Measurements from ENCODE around the gene PRAMEF12.
"Not testable (repeated sequence)": the region's sequence is repeated elsewhere in the genome, so short reads cannot be mapped to it uniquely, and the experiment has no call there.

PRAMEF12 gene

GRCh38 chr1:12773438-12773837 is at the start of gene PRAMEF12:
Gene PRAMEF12 (plus strand): TSS chr1:12773738. CDS start chr1:12774868, 1,130 bp downstream.
- ATAC-seq (replicated peaks; ENCODE audit: extremely low read depth, poor library complexity, severe bottlenecking) (no peak), DNase-seq (ENCODE audit: low spot score in 2 of 2) (no peak)
- H3K4me3 Mint-ChIP-seq, result no peak within 1 kb of the TSS
- H3K27me3 Mint-ChIP-seq, result peaks cover 96% of the 10 kb centered on the region
- H3K9me3 Mint-ChIP-seq, result no peaks in the 10 kb centered on the region
- H3K36me3 Mint-ChIP-seq (ENCODE audit: insufficient read depth), result no peaks in the 10 kb centered on the region
- no peak within 1 kb of the TSS for H3K27ac Mint-ChIP-seq (ENCODE audit: low read depth)
- no peaks in the 10 kb centered on the region for H3K4me1 Mint-ChIP-seq

- Mint-ChIP-seq H3K9me3 (peaks cover 5% of the 10 kb centered on the region), H3K27ac (ENCODE audit: low read depth) (no peak overlapping the region), H3K4me3 (no peak overlapping the region), H3K27me3 (peaks cover 75% of the 10 kb centered on the region), H3K36me3 (ENCODE audit: insufficient read depth) (no peaks in the 10 kb centered on the region), H3K4me1 (no peaks in the 10 kb centered on the region)
- no peak for ATAC-seq (replicated peaks; ENCODE audit: extremely low read depth, poor library complexity, severe bottlenecking)
- DNase-seq (ENCODE audit: low spot score in 2 of 2), result no peak
These were observed 45.1 kb upstream of the PRAMEF12 start for GRCh38 chr1:12728391-12728790.

DNA sequence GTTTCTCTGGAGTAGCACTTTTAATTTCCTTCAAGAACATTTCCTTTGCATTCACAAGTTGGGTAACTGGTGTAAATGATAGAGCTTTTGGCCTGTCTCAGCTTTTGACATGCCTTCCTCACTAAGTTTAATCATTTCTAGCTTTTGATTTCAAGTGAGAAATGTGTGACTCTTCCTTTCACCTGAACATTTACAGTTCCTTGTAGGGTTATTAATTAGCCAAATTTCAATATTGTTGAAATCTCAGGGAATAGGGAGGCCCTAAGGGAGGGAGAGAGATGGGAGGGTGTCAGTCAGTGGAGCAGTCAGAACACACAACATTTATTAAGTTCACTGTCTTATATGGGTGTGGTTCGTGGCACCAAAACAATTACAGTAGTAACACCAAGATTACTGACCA is 43.4 kb upstream of the PRAMEF12 start:
- Mint-ChIP-seq H3K27me3 (peaks cover 90% of the 10 kb centered on the region), H3K9me3 (peaks cover 5% of the 10 kb centered on the region)
- DNase-seq (ENCODE audit: low spot score in 2 of 2), result no peak

GRCh38 chr1:12731084-12731483 is 42.5 kb upstream of the PRAMEF12 start:
- not testable (repeated sequence) for DNase-seq (ENCODE audit: low spot score in 2 of 2); H3K4me1 Mint-ChIP-seq; H3K27ac Mint-ChIP-seq (ENCODE audit: low read depth); H3K4me3 Mint-ChIP-seq; ATAC-seq (replicated peaks; ENCODE audit: extremely low read depth, poor library complexity, severe bottlenecking); H3K36me3 Mint-ChIP-seq (ENCODE audit: insufficient read depth)
- peaks cover 90% of the 10 kb centered on the region for H3K27me3 Mint-ChIP-seq
- H3K9me3 Mint-ChIP-seq, result peaks cover 10% of the 10 kb centered on the region

More for the DNA sequence above, 43.4 kb upstream of the PRAMEF12 start:
- no peak for ATAC-seq (replicated peaks; ENCODE audit: extremely low read depth, poor library complexity, severe bottlenecking)
- H3K27ac Mint-ChIP-seq (ENCODE audit: low read depth), result no peak overlapping the region
- H3K4me1 Mint-ChIP-seq, result no peaks in the 10 kb centered on the region
- no peak overlapping the region for H3K4me3 Mint-ChIP-seq
- H3K36me3 Mint-ChIP-seq (ENCODE audit: insufficient read depth), result no peaks in the 10 kb centered on the region

DNA sequence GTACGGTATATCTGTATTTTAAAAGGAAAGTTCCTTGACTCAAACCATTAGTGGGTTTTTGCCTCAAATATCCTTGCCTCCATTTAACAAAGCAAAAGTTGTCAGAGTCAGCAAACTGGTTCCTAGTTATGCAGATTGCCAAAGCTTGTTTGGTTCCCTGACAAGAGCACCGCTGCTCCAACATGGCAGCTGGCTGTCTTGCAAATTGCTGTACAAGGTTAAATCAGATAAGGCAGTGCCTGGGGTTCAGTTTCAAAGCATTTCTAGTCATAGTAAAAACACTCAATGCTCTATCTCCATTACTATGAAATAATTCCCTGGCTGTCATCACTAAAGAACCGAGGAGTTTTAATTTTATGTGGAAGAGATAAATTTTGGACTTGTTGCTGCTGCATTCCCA is 38.9 kb upstream of the PRAMEF12 start:
- Mint-ChIP-seq H3K4me3 (no peak overlapping the region), H3K4me1 (no peaks in the 10 kb centered on the region), H3K27me3 (peaks cover 92% of the 10 kb centered on the region), H3K36me3 (ENCODE audit: insufficient read depth) (no peaks in the 10 kb centered on the region), H3K27ac (ENCODE audit: low read depth) (no peak overlapping the region), H3K9me3 (peaks cover 18% of the 10 kb centered on the region)
- ATAC-seq (replicated peaks; ENCODE audit: extremely low read depth, poor library complexity, severe bottlenecking) (no peak), DNase-seq (ENCODE audit: low spot score in 2 of 2) (no peak)

DNA sequence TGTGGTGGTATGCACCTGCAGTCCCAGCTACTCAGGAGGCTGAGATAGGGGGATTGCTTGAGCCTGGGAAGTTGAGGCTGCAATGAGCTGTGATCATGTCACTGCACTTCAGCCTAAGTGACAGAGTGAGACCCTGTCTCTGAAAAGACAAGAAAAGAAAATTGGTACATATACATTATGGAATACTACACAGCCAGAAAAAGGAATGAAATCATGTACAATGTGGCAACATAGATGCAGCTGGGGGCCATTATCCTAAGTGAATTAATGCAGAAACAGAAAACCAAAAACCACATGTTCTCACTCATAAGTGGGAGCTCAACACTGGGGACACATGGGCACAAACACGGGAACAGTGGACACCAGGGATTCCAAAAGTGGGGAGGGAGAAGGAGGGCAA is 34.6 kb upstream of the PRAMEF12 start:
- Mint-ChIP-seq H3K4me3 (no peak overlapping the region), H3K4me1 (no peaks in the 10 kb centered on the region), H3K27ac (ENCODE audit: low read depth) (no peak overlapping the region), H3K36me3 (ENCODE audit: insufficient read depth) (no peaks in the 10 kb centered on the region), H3K27me3 (peaks cover 76% of the 10 kb centered on the region), H3K9me3 (peaks cover 14% of the 10 kb centered on the region)
- no peak for DNase-seq (ENCODE audit: low spot score in 2 of 2)
- no peak for ATAC-seq (replicated peaks; ENCODE audit: extremely low read depth, poor library complexity, severe bottlenecking)

GRCh38 chr1:12739613-12740012 is 33.9 kb upstream of the PRAMEF12 start:
- no peak for DNase-seq (ENCODE audit: low spot score in 2 of 2)
- Mint-ChIP-seq H3K4me3 (no peak overlapping the region), H3K36me3 (ENCODE audit: insufficient read depth) (no peaks in the 10 kb centered on the region), H3K4me1 (no peaks in the 10 kb centered on the region), H3K9me3 (peaks cover 14% of the 10 kb centered on the region), H3K27ac (ENCODE audit: low read depth) (no peak overlapping the region), H3K27me3 (peaks cover 76% of the 10 kb centered on the region)
- no peak for ATAC-seq (replicated peaks; ENCODE audit: extremely low read depth, poor library complexity, severe bottlenecking)

GRCh38 chr1:12741946-12742345 is 31.6 kb upstream of the PRAMEF12 start:
- no peaks in the 10 kb centered on the region for H3K36me3 Mint-ChIP-seq (ENCODE audit: insufficient read depth)
- DNase-seq (ENCODE audit: low spot score in 2 of 2), result no peak
- no peak overlapping the region for H3K27ac Mint-ChIP-seq (ENCODE audit: low read depth)
- no peak overlapping the region for H3K4me3 Mint-ChIP-seq
- peaks cover 76% of the 10 kb centered on the region for H3K27me3 Mint-ChIP-seq
- H3K9me3 Mint-ChIP-seq, result peaks cover under 1% of the 10 kb centered on the region
- no peak for ATAC-seq (replicated peaks; ENCODE audit: extremely low read depth, poor library complexity, severe bottlenecking)
- H3K4me1 Mint-ChIP-seq, result no peaks in the 10 kb centered on the region

- Mint-ChIP-seq H3K9me3 (peaks cover 26% of the 10 kb centered on the region), H3K36me3 (ENCODE audit: insufficient read depth) (no peaks in the 10 kb centered on the region), H3K4me3 (no peak overlapping the region), H3K4me1 (no peaks in the 10 kb centered on the region), H3K27ac (ENCODE audit: low read depth) (no peak overlapping the region), H3K27me3 (peaks cover 80% of the 10 kb centered on the region)
- DNase-seq (ENCODE audit: low spot score in 2 of 2), result no peak
- no peak for ATAC-seq (replicated peaks; ENCODE audit: extremely low read depth, poor library complexity, severe bottlenecking)
These were observed 28.2 kb upstream of the PRAMEF12 start for GRCh38 chr1:12745126-12745991.

GRCh38 chr1:12745992-12746323 is 27.6 kb upstream of the PRAMEF12 start, which contains the start of gene CFAP107:
Gene CFAP107 (plus strand): TSS chr1:12746200. CDS start chr1:12746431, 231 bp downstream.
- H3K36me3 Mint-ChIP-seq (ENCODE audit: insufficient read depth), result no peaks in the 10 kb centered on the region
- no peak within 1 kb of the TSS for H3K4me3 Mint-ChIP-seq
- DNase-seq (ENCODE audit: low spot score in 2 of 2), result no peak
- H3K4me1 Mint-ChIP-seq, result no peaks in the 10 kb centered on the region
- peaks cover 86% of the 10 kb centered on the region for H3K27me3 Mint-ChIP-seq
- H3K9me3 Mint-ChIP-seq, result peaks cover 29% of the 10 kb centered on the region
- H3K27ac Mint-ChIP-seq (ENCODE audit: low read depth), result no peak within 1 kb of the TSS
- ATAC-seq (replicated peaks; ENCODE audit: extremely low read depth, poor library complexity, severe bottlenecking), result no peak

DNA sequence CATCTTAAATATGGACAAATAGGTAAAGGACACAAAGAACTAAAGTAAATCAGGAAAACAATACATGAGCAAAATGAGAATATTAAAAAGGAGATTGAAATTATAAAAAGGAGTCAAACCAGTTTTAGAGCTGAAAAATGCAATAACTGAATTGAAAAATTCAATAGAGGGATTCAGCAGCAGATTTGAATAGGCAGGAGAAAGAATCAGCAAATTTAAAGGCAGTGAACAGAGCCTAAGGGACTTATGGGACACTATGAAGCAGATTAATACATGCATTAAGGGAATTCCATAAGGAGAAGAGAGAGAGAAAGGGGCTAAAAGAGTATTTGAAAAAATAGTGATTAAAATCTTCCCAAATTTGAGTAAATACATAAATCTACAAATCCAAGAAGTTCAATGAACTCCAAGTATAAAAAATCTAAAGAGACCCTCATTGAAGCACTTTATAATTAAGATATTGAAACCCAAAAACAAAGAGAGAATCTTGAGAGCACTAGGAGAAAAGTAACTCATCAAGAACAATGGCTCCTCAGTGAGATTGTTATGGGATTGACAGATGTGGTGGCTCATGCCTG is 24.7 kb upstream of the PRAMEF12 start:
- H3K36me3 Mint-ChIP-seq (ENCODE audit: insufficient read depth), result no peaks in the 10 kb centered on the region
- DNase-seq (ENCODE audit: low spot score in 2 of 2) (no peak), ATAC-seq (replicated peaks; ENCODE audit: extremely low read depth, poor library complexity, severe bottlenecking) (no peak)
- peaks cover 92% of the 10 kb centered on the region for H3K27me3 Mint-ChIP-seq
- H3K4me3 Mint-ChIP-seq, result no peak overlapping the region
- no peak overlapping the region for H3K27ac Mint-ChIP-seq (ENCODE audit: low read depth)
- H3K4me1 Mint-ChIP-seq, result no peaks in the 10 kb centered on the region
- peaks cover 29% of the 10 kb centered on the region for H3K9me3 Mint-ChIP-seq

DNA sequence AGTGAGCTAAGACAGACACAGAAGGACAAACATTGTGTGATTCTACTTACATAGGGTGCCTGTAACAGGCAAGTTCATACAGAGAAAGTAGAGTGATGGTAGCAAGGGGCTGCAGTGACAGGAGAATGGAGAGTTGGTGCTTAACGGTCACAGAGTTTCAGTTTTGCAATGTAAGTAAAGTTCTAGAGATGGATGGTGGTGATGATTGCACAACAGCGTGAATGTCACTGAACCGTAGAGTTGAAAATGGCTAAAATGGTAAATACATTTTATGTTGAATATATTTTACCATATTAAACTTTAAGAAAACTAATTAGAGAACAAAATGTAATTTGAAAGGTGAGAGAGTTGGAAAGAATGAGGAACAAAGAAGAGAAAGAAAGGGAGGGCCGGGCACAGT is 18.8 kb upstream of the PRAMEF12 start:
- no peaks in the 10 kb centered on the region for H3K36me3 Mint-ChIP-seq (ENCODE audit: insufficient read depth)
- no peak overlapping the region for H3K27ac Mint-ChIP-seq (ENCODE audit: low read depth)
- H3K4me3 Mint-ChIP-seq, result no peak overlapping the region
- peaks cover 82% of the 10 kb centered on the region for H3K27me3 Mint-ChIP-seq
- H3K4me1 Mint-ChIP-seq, result no peaks in the 10 kb centered on the region
- peaks cover 9% of the 10 kb centered on the region for H3K9me3 Mint-ChIP-seq
- DNase-seq (ENCODE audit: low spot score in 2 of 2) (no peak), ATAC-seq (replicated peaks; ENCODE audit: extremely low read depth, poor library complexity, severe bottlenecking) (no peak)

- no peaks in the 10 kb centered on the region for H3K36me3 Mint-ChIP-seq (ENCODE audit: insufficient read depth)
- no peaks in the 10 kb centered on the region for H3K9me3 Mint-ChIP-seq
- H3K27ac Mint-ChIP-seq (ENCODE audit: low read depth), result no peak overlapping the region
- DNase-seq (ENCODE audit: low spot score in 2 of 2) (no peak), ATAC-seq (replicated peaks; ENCODE audit: extremely low read depth, poor library complexity, severe bottlenecking) (no peak)
- H3K4me1 Mint-ChIP-seq, result no peaks in the 10 kb centered on the region
- peaks cover 82% of the 10 kb centered on the region for H3K27me3 Mint-ChIP-seq
- no peak overlapping the region for H3K4me3 Mint-ChIP-seq
These were observed 17.3 kb upstream of the PRAMEF12 start for GRCh38 chr1:12756273-12756672.
